Ureter (tissue), 1 donor: Measurements from ENCODE around the gene KDSR. TPM values are rescaled to one million over a fixed set of nuclear protein-coding genes. Genes with fewer than 3 reads are reported as not detected.

Experiments used
- DNase-seq: peaks from one replicate; pipeline ENCODE4 v3.0.0-alpha.2; 2020; ENCODE audit warnings: low spot score
- total RNA-seq: library from RNA; stranded (reverse); gene quantifications from one replicate; pipeline ENCODE4 v1.2.4, GENCODE V29; 2023
- donor health status: DM: yes; HTN: yes; CAD: no.

Gene KDSR
- total RNA-seq, 1 donor from 2014 or later, result 57.6 TPM

DNA sequence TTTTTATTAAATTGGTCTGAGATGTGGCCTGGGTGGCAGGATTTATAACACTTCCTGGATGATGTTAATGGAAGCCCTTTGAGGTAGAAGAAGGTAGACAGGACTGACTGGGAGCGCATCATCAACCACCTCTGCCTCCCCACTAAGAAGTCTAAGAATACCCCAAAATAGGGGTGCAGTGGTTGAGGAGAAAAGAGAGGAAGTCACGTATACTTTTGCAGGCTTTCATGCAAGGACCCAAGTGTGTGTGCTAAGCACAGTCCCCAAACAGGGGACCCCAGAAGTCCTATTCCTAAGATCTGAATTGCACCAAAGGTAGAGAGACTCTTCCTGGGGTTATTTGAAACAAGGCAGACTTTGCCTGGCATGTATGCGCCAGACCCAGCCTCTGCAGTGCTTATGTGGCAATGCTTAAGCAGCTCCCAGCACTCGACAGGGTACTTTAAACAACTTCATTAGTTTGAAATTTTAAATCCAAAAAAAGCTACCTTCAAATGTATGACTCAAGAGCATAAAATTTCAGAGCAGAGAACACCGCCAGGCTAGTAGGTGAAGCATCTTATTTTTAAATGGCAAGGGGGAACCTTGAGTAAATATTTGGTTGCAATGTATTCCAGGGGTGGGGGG is 82.7 kb downstream of the KDSR start:
- no peak for DNase-seq

DNA sequence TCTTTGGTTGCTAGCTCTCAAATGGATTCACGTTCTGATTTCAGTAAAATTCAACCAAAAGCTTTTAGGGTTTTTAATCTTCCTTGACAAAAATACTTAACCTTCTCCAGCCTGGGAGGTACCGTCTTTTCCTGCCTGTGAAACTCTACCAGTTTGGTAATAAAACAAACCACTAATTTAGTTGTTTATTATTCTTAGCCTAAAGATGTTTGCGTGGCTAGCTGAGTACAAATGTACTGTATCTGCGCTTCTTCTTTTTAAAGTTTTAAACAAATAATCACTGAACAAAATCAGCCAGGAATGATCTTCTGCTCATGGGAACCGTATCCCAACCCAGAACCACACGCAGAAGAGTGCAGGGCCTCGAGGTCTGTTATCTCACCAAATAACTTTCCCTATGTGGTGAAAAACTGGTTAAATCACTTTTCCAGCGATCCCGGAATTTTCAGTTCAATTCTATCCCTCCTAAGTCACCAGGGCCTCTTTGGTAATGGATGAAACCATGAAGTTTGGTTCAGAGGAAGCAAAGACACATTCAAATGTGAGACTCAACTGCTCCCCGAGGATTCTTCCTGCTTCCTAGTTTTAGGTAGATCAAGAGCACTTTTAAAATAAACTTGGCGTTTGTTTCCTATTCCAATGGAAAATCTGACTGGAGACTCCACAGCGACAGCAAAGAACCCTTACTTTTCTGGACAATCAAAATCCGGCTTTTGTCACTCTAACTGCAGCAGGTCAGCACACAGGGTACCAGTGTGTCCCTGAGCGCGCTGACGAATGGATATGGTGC is 83.5 kb downstream of the KDSR start:
- no peak for DNase-seq

DNA sequence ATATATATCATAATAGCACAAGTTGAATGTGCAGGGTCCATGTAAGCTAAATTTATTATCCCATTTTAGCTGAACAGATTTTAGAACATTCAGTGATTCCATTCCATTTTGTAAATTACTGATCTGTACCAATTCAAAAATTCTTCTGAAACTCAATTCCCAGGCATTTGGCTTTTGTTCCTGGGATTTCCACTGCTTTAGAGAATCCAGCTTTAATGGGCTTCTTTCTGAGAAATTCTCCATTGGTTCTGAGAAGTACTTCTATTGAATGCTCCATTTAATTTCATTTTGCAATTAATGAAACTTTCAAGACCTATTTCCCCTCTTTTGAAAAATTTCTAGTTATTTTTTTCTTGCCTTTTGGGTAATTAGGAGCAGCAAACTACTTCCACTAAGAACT is 84.2 kb downstream of the KDSR start:
- DNase-seq, result no peak

Other genes with a start within 250 kb of the KDSR start
- gene BCL2, start 47.4 kb downstream of the KDSR start, total RNA-seq, result 13.3 TPM
- 85.8 TPM for gene VPS4B, start 55.3 kb upstream of the KDSR start, total RNA-seq
- 25.7 TPM for gene SERPINB5, start 109.8 kb upstream of the KDSR start, total RNA-seq
- not detected for gene SERPINB12, start 175.2 kb upstream of the KDSR start, total RNA-seq
- not detected for gene SERPINB13, start 220.1 kb upstream of the KDSR start, total RNA-seq